ENCODE data around the gene CHMP5.
"Not testable (repeated sequence)": the region's sequence is repeated elsewhere in the genome, so short reads cannot be mapped to it uniquely, and the experiment has no call there.

The CHMP5 gene

DNA sequence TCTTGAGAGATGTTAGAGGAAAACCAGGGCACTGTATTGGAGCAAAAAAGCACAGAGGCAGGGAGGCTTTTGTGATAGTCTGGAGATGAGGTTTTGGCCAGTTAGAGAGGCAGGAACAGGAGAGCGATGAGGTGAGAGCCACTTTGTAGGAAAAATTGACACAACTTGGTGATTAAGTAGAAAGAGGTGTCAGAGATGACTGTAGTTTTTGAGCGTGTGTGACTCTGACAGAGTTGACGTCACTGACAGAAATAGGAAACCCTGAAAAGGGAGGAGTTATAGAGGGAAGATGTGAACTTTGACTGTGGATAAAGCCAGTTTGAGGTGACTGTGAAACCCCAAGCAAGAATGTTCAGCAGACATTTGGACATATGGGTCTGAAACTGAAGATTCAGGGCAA, 41.2 kb downstream of the CHMP5 start:
- Histone ChIP-seq H3K4me3 (no peak overlapping the region), H3K9me3 (no peaks in the 10 kb centered on the region), H3K4me2 (no peak overlapping the region), H3K27ac (no peak overlapping the region), H3K36me3 (peaks cover 100% of the 10 kb centered on the region), H3K27me3 (no peaks in the 10 kb centered on the region), H4K20me1 (peaks cover 46% of the 10 kb centered on the region), H3K9ac (no peak overlapping the region), H3K4me1 (no peaks in the 10 kb centered on the region)
- TF ChIP-seq Cebpa-rat (IDR thresholded peaks at IDR 0.05), result no peak

- Histone ChIP-seq H3K9ac (no peak overlapping the region), H3K4me1 (no peaks in the 10 kb centered on the region), H3K36me3 (peaks cover 100% of the 10 kb centered on the region), H3K9me3 (no peaks in the 10 kb centered on the region), H3K4me3 (no peak overlapping the region), H3K4me2 (no peak overlapping the region), H4K20me1 (peaks cover 43% of the 10 kb centered on the region), H3K27me3 (no peaks in the 10 kb centered on the region), H3K27ac (no peak overlapping the region)
- TF ChIP-seq Cebpa-rat (IDR thresholded peaks at IDR 0.05), result no peak
These were observed 42.2 kb downstream of the CHMP5 start for GRCh38 chr9:33307067-33307466.

DNA sequence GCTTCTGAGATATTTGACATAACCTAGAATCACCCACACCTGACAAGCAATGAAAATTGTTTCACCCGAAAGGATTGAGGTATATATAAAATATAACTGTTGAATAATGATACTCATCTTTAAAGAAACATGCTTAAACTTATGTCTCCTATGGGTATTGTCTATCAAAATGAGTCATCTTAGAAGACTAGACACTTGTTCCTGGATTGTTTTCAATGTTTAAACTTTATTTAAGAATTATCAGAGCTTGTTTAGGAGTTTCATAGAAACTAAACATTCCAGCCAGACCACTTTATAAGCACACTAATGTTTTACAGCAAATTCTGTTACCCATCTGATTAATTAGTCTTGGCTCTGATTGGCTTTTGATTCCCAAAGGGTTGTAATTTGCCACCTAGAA, 45.1 kb downstream of the CHMP5 start:
- Histone ChIP-seq H3K9me3 (no peaks in the 10 kb centered on the region), H4K20me1 (peaks cover 31% of the 10 kb centered on the region), H3K4me3 (no peak overlapping the region), H3K4me1 (no peaks in the 10 kb centered on the region), H3K4me2 (no peak overlapping the region), H3K27me3 (no peaks in the 10 kb centered on the region), H3K9ac (no peak overlapping the region), H3K27ac (no peak overlapping the region), H3K36me3 (peaks cover 100% of the 10 kb centered on the region)
- no peak for TF ChIP-seq Cebpa-rat (IDR thresholded peaks at IDR 0.05)

GRCh38 chr9:33310748-33311147, 45.9 kb downstream of the CHMP5 start:
- Histone ChIP-seq H3K9ac (no peak overlapping the region), H3K4me3 (no peak overlapping the region), H3K27me3 (no peaks in the 10 kb centered on the region), H4K20me1 (peaks cover 24% of the 10 kb centered on the region), H3K4me2 (no peak overlapping the region), H3K9me3 (no peaks in the 10 kb centered on the region), H3K4me1 (no peaks in the 10 kb centered on the region), H3K36me3 (peaks cover 100% of the 10 kb centered on the region), H3K27ac (no peak overlapping the region)
- TF ChIP-seq Cebpa-rat (IDR thresholded peaks at IDR 0.05), result no peak

GRCh38 chr9:33311953-33312352, 47.1 kb downstream of the CHMP5 start:
- Histone ChIP-seq H3K4me1 (no peaks in the 10 kb centered on the region), H3K27ac (no peak overlapping the region), H3K4me3 (no peak overlapping the region), H3K9ac (no peak overlapping the region), H3K27me3 (no peaks in the 10 kb centered on the region), H4K20me1 (peaks cover 22% of the 10 kb centered on the region), H3K9me3 (no peaks in the 10 kb centered on the region), H3K4me2 (no peak overlapping the region), H3K36me3 (peaks cover 100% of the 10 kb centered on the region)
- no peak for TF ChIP-seq Cebpa-rat (IDR thresholded peaks at IDR 0.05)

- 0 out of 2 replicates have a peak, but pooled peaks cover 3% of the 10 kb centered on the region for H4K20me1 ChIP-seq
- H3K27ac ChIP-seq, result no peak overlapping the region
- H3K9ac ChIP-seq, result no peak overlapping the region
- peaks cover 99% of the 10 kb centered on the region for H3K36me3 ChIP-seq
- no peaks in the 10 kb centered on the region for H3K27me3 ChIP-seq
- no peak overlapping the region for H3K4me3 ChIP-seq
- no peaks in the 10 kb centered on the region for H3K4me1 ChIP-seq
- no peaks in the 10 kb centered on the region for H3K9me3 ChIP-seq
- H3K4me2 ChIP-seq, result no peak overlapping the region
- no peak for TF ChIP-seq Cebpa-rat (IDR thresholded peaks at IDR 0.05)
These were observed 50.5 kb downstream of the CHMP5 start for GRCh38 chr9:33315371-33315770.

- H3K4me3 ChIP-seq, H3K4me1 ChIP-seq, H3K27me3 ChIP-seq, H3K9me3 ChIP-seq, H3K9ac ChIP-seq, H3K4me2 ChIP-seq, H4K20me1 ChIP-seq, H3K27ac ChIP-seq: not testable (repeated sequence)
- H3K36me3 ChIP-seq, result peaks cover 99% of the 10 kb centered on the region
These were observed 52.3 kb downstream of the CHMP5 start for GRCh38 chr9:33317136-33317535.

DNA sequence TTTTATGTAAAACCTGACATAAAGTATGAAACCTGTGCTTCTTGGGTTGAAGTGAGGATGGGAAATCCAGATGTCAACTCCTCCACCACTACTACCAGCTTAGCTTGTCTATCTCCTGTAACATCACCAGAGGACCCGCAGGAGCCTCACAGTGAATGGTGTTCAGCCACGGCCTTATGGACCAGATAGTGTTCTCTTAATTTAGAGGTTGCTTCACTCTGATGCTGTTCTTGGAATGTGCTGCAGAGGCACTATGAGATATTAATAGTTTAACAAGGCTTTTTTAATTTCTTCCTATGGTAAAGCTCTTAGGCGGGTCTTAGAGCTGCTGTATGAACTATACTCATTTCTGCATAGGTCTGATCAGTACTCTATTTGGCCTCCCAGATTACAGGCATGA, 53.4 kb downstream of the CHMP5 start:
- H3K4me2 ChIP-seq, result no peak overlapping the region
- H3K27me3 ChIP-seq, result no peaks in the 10 kb centered on the region
- H3K9me3 ChIP-seq, result no peaks in the 10 kb centered on the region
- H3K27ac ChIP-seq, result no peak overlapping the region
- peaks cover 99% of the 10 kb centered on the region for H3K36me3 ChIP-seq
- H3K9ac ChIP-seq, result no peak overlapping the region
- H3K4me1 ChIP-seq, result no peaks in the 10 kb centered on the region
- H3K4me3 ChIP-seq, result no peak overlapping the region
- TF ChIP-seq Cebpa-rat (IDR thresholded peaks at IDR 0.05), result no peak
- no peaks in the 10 kb centered on the region for H4K20me1 ChIP-seq

GRCh38 chr9:33318781-33319180, 53.9 kb downstream of the CHMP5 start:
- H3K9ac ChIP-seq, result no peak overlapping the region
- TF ChIP-seq Cebpa-rat (IDR thresholded peaks at IDR 0.05), result no peak
- no peaks in the 10 kb centered on the region for H3K27me3 ChIP-seq
- no peak overlapping the region for H3K27ac ChIP-seq
- H3K36me3 ChIP-seq, result peaks cover 99% of the 10 kb centered on the region
- no peak overlapping the region for H3K4me3 ChIP-seq
- no peak overlapping the region for H3K4me2 ChIP-seq
- H3K9me3 ChIP-seq, result no peaks in the 10 kb centered on the region
- H4K20me1 ChIP-seq, result no peaks in the 10 kb centered on the region
- no peaks in the 10 kb centered on the region for H3K4me1 ChIP-seq

- Histone ChIP-seq H3K4me3 (no peak overlapping the region), H3K9me3 (no peaks in the 10 kb centered on the region), H3K36me3 (peaks cover 99% of the 10 kb centered on the region), H3K27ac (no peak overlapping the region), H4K20me1 (no peaks in the 10 kb centered on the region), H3K27me3 (no peaks in the 10 kb centered on the region), H3K9ac (no peak overlapping the region), H3K4me2 (no peak overlapping the region), H3K4me1 (no peaks in the 10 kb centered on the region)
- no peak for TF ChIP-seq Cebpa-rat (IDR thresholded peaks at IDR 0.05)
These were observed 55.4 kb downstream of the CHMP5 start for GRCh38 chr9:33320230-33320567.

DNA sequence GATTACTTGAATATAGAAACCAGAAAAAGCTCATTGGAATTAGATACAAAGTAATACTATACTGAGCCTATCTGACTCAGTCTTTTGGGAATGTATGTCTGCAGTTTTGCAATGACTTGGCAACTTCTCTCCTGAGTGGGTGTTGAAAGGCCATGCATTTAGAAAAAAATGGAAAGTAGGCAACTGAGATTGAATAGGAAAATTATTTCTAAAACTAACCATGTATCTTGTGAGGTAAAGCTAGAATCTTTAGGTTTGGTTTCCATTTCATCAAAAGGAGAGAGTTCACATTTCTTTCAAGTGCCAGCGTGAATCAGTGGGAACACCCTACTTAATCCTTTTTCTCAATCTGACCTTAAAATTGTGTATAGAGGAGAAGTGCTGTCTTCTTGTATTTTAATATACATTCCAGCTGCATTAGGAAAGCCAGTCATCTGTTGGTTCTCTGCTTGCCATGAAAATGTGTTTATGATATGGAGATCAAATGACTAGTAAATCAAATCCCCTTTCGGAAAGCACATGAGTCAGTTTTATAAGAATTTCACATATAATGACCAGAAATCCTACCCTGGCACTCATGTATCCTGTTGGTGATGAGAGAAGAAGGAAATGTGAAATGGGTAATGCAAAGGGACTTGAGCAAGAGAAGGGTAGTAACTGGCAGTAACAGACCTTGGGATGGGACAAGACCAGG, 55.9 kb downstream of the CHMP5 start:
- Histone ChIP-seq H4K20me1 (no peaks in the 10 kb centered on the region), H3K9ac (no peak overlapping the region), H3K4me2 (no peak overlapping the region), H3K4me1 (no peaks in the 10 kb centered on the region), H3K4me3 (no peak overlapping the region), H3K27me3 (no peaks in the 10 kb centered on the region), H3K27ac (no peak overlapping the region), H3K9me3 (no peaks in the 10 kb centered on the region), H3K36me3 (peaks cover 98% of the 10 kb centered on the region)
- no peak for TF ChIP-seq Cebpa-rat (IDR thresholded peaks at IDR 0.05)
